IMR-90 (cell line): Measurements from ENCODE around the gene PHLPP2. TPM values are rescaled to one million over a fixed set of nuclear protein-coding genes. Genes with fewer than 3 reads are reported as not detected.
A peak's percentile ranks its signal among the peaks of the same experiment; 100 is the strongest.

Experiments used
- ATAC-seq: fragments of 200-7000 bp; cut with Tn5 transposase; 2 replicates; pipeline ENCODE4 v1.9.1; 2020; ENCODE audit warnings: low read depth, mild to moderate bottlenecking, moderate library complexity
- BruUV-seq: library from RNA; stranded (reverse); fragments of 400-500 nt; replicated peaks from 2 replicates; lab custom pipeline; 2021; lab: Mats Ljungman, UMichigan
- CTCF ChIA-PET: fragments of 300-600 bp; formaldehyde crosslinking; extraction: SDS; loops from one replicate; lab custom pipeline; 2021; ENCODE audit warnings: antibody characterized with exemption; lab: Yijun Ruan, JAX
- POLR2A ChIA-PET: fragments of 300-600 bp; sonication (Branson Sonifier 250); formaldehyde crosslinking; loops from one replicate; lab custom pipeline; 2022; ENCODE audit warnings: antibody characterized with exemption; ENCODE audit not compliant: unreplicated experiment; lab: Charles Lee
- DNase-seq: peaks from one replicate; pipeline ENCODE4 v3.0.0; 2013
- H2AFZ ChIP-seq: replicated peaks from 2 replicates; pipeline ENCODE3; 2013; ENCODE audit warnings: low read length, mild to moderate bottlenecking; ENCODE audit not compliant: poor library complexity
- H2AK5ac ChIP-seq: 2 replicates; pipeline ENCODE4 v1.6.1; 2013; ENCODE audit warnings: low read depth, low read length, inconsistent platforms
- H2AK9ac ChIP-seq: replicated peaks from 2 replicates; pipeline ENCODE3; 2013; ENCODE audit warnings: mild to moderate bottlenecking, low read depth, low read length, moderate library complexity; ENCODE audit not compliant: poor library complexity
- H2BK120ac ChIP-seq: 2 replicates; pipeline ENCODE4 v1.6.1; 2013; ENCODE audit warnings: low read depth, low read length, inconsistent platforms
- H2BK15ac ChIP-seq: 3 replicates; pipeline ENCODE4 v1.6.1; 2013; ENCODE audit warnings: low read depth, low read length, inconsistent platforms
- H2BK20ac ChIP-seq: 2 replicates; pipeline ENCODE4 v1.6.1; 2013; ENCODE audit warnings: low read depth, mild to moderate bottlenecking, inconsistent platforms, low read length, moderate library complexity
- H2BK5ac ChIP-seq: 2 replicates; pipeline ENCODE4 v1.6.1; 2013; ENCODE audit warnings: mild to moderate bottlenecking, low read depth, low read length, inconsistent platforms; ENCODE audit not compliant: poor library complexity, severe bottlenecking
- H3K14ac ChIP-seq: replicated peaks from 2 replicates; pipeline ENCODE4 v1.6.1; 2013; ENCODE audit warnings: low read depth, low read length, inconsistent platforms
- H3K18ac ChIP-seq: 2 replicates; pipeline ENCODE4 v1.6.1; 2013; ENCODE audit warnings: low read depth, low read length, control low read depth
- H3K23ac ChIP-seq: 2 replicates; pipeline ENCODE4 v1.6.1; 2013; ENCODE audit warnings: low read depth, low read length, inconsistent platforms
- H3K27ac ChIP-seq: 2 replicates; pipeline ENCODE4 v1.5.1; 2013; ENCODE audit warnings: mild to moderate bottlenecking, control low read depth, low read length; ENCODE audit not compliant: insufficient read depth
- H3K27me3 ChIP-seq: 2 replicates; pipeline ENCODE4 v1.6.1; 2013; ENCODE audit warnings: low read length; ENCODE audit not compliant: control insufficient read depth, insufficient read depth
- H3K36me3 ChIP-seq: 2 replicates; pipeline ENCODE4 v1.6.1; 2013; ENCODE audit warnings: low read length, mixed read lengths; ENCODE audit not compliant: control insufficient read depth, insufficient read depth
- H3K4ac ChIP-seq: 2 replicates; pipeline ENCODE4 v1.6.1; 2013; ENCODE audit warnings: low read depth, low read length, inconsistent platforms
- H3K4me1 ChIP-seq: 2 replicates; pipeline ENCODE4 v1.6.1; 2013; ENCODE audit warnings: low read length, mixed read lengths; ENCODE audit not compliant: control insufficient read depth, insufficient read depth
- H3K4me2 ChIP-seq: 2 replicates; pipeline ENCODE4 v1.6.1; 2013; ENCODE audit warnings: low read depth, mild to moderate bottlenecking, control low read depth, low read length, moderate library complexity
- H3K4me3 ChIP-seq: 2 replicates; pipeline ENCODE4 v1.5.1; 2013; ENCODE audit warnings: low read depth, mild to moderate bottlenecking, control low read depth, low read length, moderate library complexity; ENCODE audit not compliant: insufficient read depth
- H3K56ac ChIP-seq: 2 replicates; pipeline ENCODE4 v1.6.1; 2013; ENCODE audit warnings: low read length, inconsistent platforms; ENCODE audit not compliant: insufficient read depth; ENCODE audit errors: extremely low read depth
- H3K79me1 ChIP-seq, 2 experiments: 2 replicates each; pipeline ENCODE4 v1.6.1; 2013; ENCODE audit warnings: low read length in 2 of 2, inconsistent platforms in 1 of 2, low read depth in 1 of 2
- H3K9ac ChIP-seq: 2 replicates; pipeline ENCODE4 v1.6.1; 2013; ENCODE audit warnings: low read depth, low read length, control low read depth
- H3K9me1 ChIP-seq: 2 replicates; pipeline ENCODE4 v1.6.1; 2013; ENCODE audit warnings: low read length, inconsistent platforms; ENCODE audit not compliant: insufficient read depth
- H3K9me3 ChIP-seq: 2 replicates; pipeline ENCODE4 v1.6.1; 2013; ENCODE audit warnings: low read length; ENCODE audit not compliant: control insufficient read depth, insufficient read depth
- H4K20me1 ChIP-seq: 2 replicates; pipeline ENCODE4 v1.6.1; 2013; ENCODE audit warnings: low read length, inconsistent platforms; ENCODE audit not compliant: insufficient read depth
- H4K5ac ChIP-seq: 2 replicates; pipeline ENCODE4 v1.6.1; 2013; ENCODE audit warnings: mild to moderate bottlenecking, low read depth, low read length, control low read depth
- H4K8ac ChIP-seq, 2 experiments: 2 replicates each; pipeline ENCODE4 v1.6.1; 2013; ENCODE audit warnings: low read depth in 2 of 2, low read length in 2 of 2, control low read depth in 1 of 2, inconsistent platforms in 1 of 2
- H4K91ac ChIP-seq: 2 replicates; pipeline ENCODE4 v1.6.1; 2013; ENCODE audit warnings: low read depth, low read length, inconsistent platforms; ENCODE audit not compliant: insufficient read depth
- BHLHE40 ChIP-seq: fragments of 150-350 bp; IDR thresholded peaks from 2 replicates; pipeline ENCODE4 v1.6.1; 2016; ENCODE audit warnings: mild to moderate bottlenecking, low read depth, low read length
- CEBPB ChIP-seq: IDR thresholded peaks from 2 replicates; pipeline ENCODE4 v1.6.1; 2012; ENCODE audit warnings: low read depth, low read length, improper control_type of control experiment
- CHD1 ChIP-seq: IDR thresholded peaks from 2 replicates; pipeline ENCODE4 v1.6.1; 2012; ENCODE audit warnings: low read depth, low read length, improper control_type of control experiment
- FOS ChIP-seq: fragments of 150-350 bp; IDR thresholded peaks from 2 replicates; pipeline ENCODE4 v1.6.1; 2016; ENCODE audit warnings: low read depth, low read length
- MAFK ChIP-seq: IDR thresholded peaks from 2 replicates; pipeline ENCODE4 v1.6.1; 2012; ENCODE audit warnings: low read depth, low read length, improper control_type of control experiment
- MAZ ChIP-seq: IDR thresholded peaks from 2 replicates; pipeline ENCODE4 v1.6.1; 2012; ENCODE audit warnings: low read depth, mild to moderate bottlenecking, low read length, improper control_type of control experiment, moderate library complexity, borderline replicate concordance
- MXI1 ChIP-seq: IDR thresholded peaks from 2 replicates; pipeline ENCODE4 v1.6.1; 2012; ENCODE audit warnings: low read depth, mild to moderate bottlenecking, low read length, moderate library complexity, borderline replicate concordance
- POLR2A ChIP-seq: IDR thresholded peaks from 2 replicates; pipeline ENCODE4 v1.6.1; 2012; ENCODE audit warnings: mild to moderate bottlenecking, low read depth, low read length
- RCOR1 ChIP-seq: IDR thresholded peaks from 2 replicates; pipeline ENCODE4 v1.6.1; 2012; ENCODE audit warnings: mild to moderate bottlenecking, low read length, improper control_type of control experiment; ENCODE audit not compliant: insufficient replicate concordance
- RFX5 ChIP-seq: IDR thresholded peaks from 2 replicates; pipeline ENCODE4 v1.8.0; 2012; ENCODE audit warnings: low read depth, mild to moderate bottlenecking, low read length, moderate library complexity
- SMC3 ChIP-seq: fragments of 150-350 bp; IDR thresholded peaks from 2 replicates; pipeline ENCODE4 v1.6.1; 2016; ENCODE audit warnings: low read depth, mild to moderate bottlenecking, antibody characterized with exemption, low read length, moderate library complexity
- WGBS, 2 experiments: methylation state at CpG; one replicate each; pipeline versions ENCODE4 v1.1.5 to v1.1.7; 2013; ENCODE audit warnings: missing lambda C conversion rate in 2 of 2; ENCODE audit not compliant: insufficient read length in 1 of 2; ENCODE audit errors: extremely low coverage in 2 of 2; 5-methylcytosine and 5-hydroxymethylcytosine counted together
- dilution Hi-C: fragments of 300-500 bp; cut with HindIII; formaldehyde crosslinking; loops from one replicate; pipeline ENCODE4 v1.14.3; 2018; ENCODE audit warnings: low sequenced_read_pairs; ENCODE audit not compliant: unreplicated experiment
- in situ Hi-C: fragments of 300-500 bp; cut with MboI; formaldehyde crosslinking; loops from 3 replicates; pipeline ENCODE4 v1.14.3; 2019; ENCODE audit warnings: low sequenced_read_pairs, inconsistent platforms, mixed read lengths
- intact Hi-C: fragments of 100-400 bp; cut with micrococcal nuclease; formaldehyde crosslinking; loops from 2 replicates; pipeline ENCODE4 v1.10.0; 2022
- polyA plus RNA-seq, 3 experiments: library from polyadenylated mRNA; depleted of rRNA; stranded (reverse); fragments of >200 nt; gene quantifications; 2 replicates each; pipeline ENCODE4 v1.2.3, GENCODE V29; 2012; ENCODE audit warnings: low replicate concordance in 1 of 3
- total RNA-seq: library from RNA; depleted of rRNA; stranded (reverse); fragments of >200 nt; gene quantifications from 2 replicates; pipeline ENCODE4 v1.2.3, GENCODE V29; 2012
- TF ChIP-seq, protein P1 (sequence below): fragments of 150-350 bp; IDR thresholded peaks from 2 replicates; pipeline ENCODE4 v1.6.1; 2016; ENCODE audit warnings: low read depth, mild to moderate bottlenecking, low read length, moderate library complexity, borderline replicate concordance
- TF ChIP-seq, protein P2 (sequence below): conservative IDR thresholded peaks from 2 replicates; pipeline ENCODE4 v1.5.1; 2012; ENCODE audit warnings: mild to moderate bottlenecking, low read depth, low read length, improper control_type of control experiment
- TF ChIP-seq, protein P3 (sequence below): fragments of 150-350 bp; IDR thresholded peaks from 2 replicates; pipeline ENCODE4 v1.6.1; 2017; ENCODE audit warnings: mild to moderate bottlenecking, antibody characterized with exemption, low read length, low read depth

The PHLPP2 gene
- total and polyA plus RNA-seq, 2 of the 4 experiments (the other 2 are of a cell fraction) = 6.8 to 10.2 TPM

DNA sequence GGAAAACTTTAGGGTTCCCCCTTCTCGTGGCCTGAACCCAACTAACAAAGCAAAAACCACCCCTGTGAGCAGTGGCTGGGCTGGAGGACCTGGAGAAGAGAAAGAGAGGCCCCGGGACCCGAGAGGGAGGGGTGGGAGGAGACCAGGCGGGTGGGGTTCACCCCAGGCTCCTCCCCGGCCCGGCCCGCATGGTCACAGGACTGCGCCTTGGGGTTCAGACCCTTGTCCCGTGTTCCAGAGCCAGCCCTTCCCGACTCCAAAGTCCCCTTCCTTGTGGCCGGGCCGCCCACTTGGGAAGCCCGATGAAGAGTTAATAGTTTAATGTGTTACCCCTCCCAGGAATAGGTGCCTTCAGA, 97.7 kb downstream of the PHLPP2 start:
- H4K91ac ChIP-seq = no peak overlapping the region
- no peak overlapping the region for H2AK5ac ChIP-seq
- H2BK15ac ChIP-seq = no peak overlapping the region
- BruUV-seq = no TSS peak
- intact Hi-C loops (no loop called here), in situ Hi-C loops (no loop called here), dilution Hi-C loops (no loop called here)
- H3K36me3 ChIP-seq = no peaks in the 10 kb centered on the region
- no peak overlapping the region for H2BK5ac ChIP-seq
- DNase-seq = no peak
- ChIA-PET CTCF (no interaction called here), POLR2A (no interaction called here)
- H4K8ac ChIP-seq = no peak overlapping the region
- no peak overlapping the region for H3K27ac ChIP-seq
- no peaks in the 10 kb centered on the region for H3K9me1 ChIP-seq
- H3K56ac ChIP-seq = no peak overlapping the region
- H3K18ac ChIP-seq = no peak overlapping the region
- H4K20me1 ChIP-seq = no peaks in the 10 kb centered on the region
- no peak overlapping the region; the same call in 1 of the 2 replicates for H3K4me2 ChIP-seq
- H2AK9ac ChIP-seq = no peak overlapping the region
- TF ChIP-seq MAZ (no peak), CHD1 (no peak), BHLHE40 (no peak), SMC3 (no peak), RCOR1 (no peak), RFX5 (no peak), MAFK (no peak), POLR2A (no peak), FOS (no peak), CEBPB (no peak), MXI1 (no peak)
- TF ChIP-seq, protein P1, sequence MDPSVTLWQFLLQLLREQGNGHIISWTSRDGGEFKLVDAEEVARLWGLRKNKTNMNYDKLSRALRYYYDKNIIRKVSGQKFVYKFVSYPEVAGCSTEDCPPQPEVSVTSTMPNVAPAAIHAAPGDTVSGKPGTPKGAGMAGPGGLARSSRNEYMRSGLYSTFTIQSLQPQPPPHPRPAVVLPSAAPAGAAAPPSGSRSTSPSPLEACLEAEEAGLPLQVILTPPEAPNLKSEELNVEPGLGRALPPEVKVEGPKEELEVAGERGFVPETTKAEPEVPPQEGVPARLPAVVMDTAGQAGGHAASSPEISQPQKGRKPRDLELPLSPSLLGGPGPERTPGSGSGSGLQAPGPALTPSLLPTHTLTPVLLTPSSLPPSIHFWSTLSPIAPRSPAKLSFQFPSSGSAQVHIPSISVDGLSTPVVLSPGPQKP = no peak
- TF ChIP-seq, protein P2, sequence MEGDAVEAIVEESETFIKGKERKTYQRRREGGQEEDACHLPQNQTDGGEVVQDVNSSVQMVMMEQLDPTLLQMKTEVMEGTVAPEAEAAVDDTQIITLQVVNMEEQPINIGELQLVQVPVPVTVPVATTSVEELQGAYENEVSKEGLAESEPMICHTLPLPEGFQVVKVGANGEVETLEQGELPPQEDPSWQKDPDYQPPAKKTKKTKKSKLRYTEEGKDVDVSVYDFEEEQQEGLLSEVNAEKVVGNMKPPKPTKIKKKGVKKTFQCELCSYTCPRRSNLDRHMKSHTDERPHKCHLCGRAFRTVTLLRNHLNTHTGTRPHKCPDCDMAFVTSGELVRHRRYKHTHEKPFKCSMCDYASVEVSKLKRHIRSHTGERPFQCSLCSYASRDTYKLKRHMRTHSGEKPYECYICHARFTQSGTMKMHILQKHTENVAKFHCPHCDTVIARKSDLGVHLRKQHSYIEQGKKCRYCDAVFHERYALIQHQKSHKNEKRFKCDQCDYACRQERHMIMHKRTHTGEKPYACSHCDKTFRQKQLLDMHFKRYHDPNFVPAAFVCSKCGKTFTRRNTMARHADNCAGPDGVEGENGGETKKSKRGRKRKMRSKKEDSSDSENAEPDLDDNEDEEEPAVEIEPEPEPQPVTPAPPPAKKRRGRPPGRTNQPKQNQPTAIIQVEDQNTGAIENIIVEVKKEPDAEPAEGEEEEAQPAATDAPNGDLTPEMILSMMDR = no peak
- TF ChIP-seq, protein P3, sequence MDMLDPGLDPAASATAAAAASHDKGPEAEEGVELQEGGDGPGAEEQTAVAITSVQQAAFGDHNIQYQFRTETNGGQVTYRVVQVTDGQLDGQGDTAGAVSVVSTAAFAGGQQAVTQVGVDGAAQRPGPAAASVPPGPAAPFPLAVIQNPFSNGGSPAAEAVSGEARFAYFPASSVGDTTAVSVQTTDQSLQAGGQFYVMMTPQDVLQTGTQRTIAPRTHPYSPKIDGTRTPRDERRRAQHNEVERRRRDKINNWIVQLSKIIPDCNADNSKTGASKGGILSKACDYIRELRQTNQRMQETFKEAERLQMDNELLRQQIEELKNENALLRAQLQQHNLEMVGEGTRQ = no peak
- H3K4me1 ChIP-seq = peaks cover 3% of the 10 kb centered on the region; the same call in 1 of the 2 replicates
- H2AFZ ChIP-seq = peak overlapping the region; percentile 40
- H3K9ac ChIP-seq = no peak overlapping the region
- H3K4ac ChIP-seq = no peak overlapping the region
- H3K4me3 ChIP-seq = no peak overlapping the region
- peaks cover 38% of the 10 kb centered on the region for H3K27me3 ChIP-seq
- ATAC-seq = 0 out of 2 replicates have a peak, but pooled peaks have one; percentile 10
- H4K5ac ChIP-seq = no peak overlapping the region
- H3K79me1 ChIP-seq = no peaks in the 10 kb centered on the region
- no peak overlapping the region for H3K23ac ChIP-seq
- H2BK20ac ChIP-seq = no peak overlapping the region
- H2BK120ac ChIP-seq = no peak overlapping the region
- H3K14ac ChIP-seq = no peak overlapping the region
- H3K9me3 ChIP-seq = peaks cover 3% of the 10 kb centered on the region; the same call in 1 of the 2 replicates
- 20% methylated on average over 3 of the region's 13 CpGs; no CpG with 5 or more reads in 1 of the 2 experiments for WGBS, 2 experiments
